SJSA1 (cell line): ENCODE measurements around the gene TMEM132D. TPM values are rescaled to one million over a fixed set of nuclear protein-coding genes. Genes with fewer than 3 reads are reported as not detected.

ENCODE experiments used
- DNase-seq, 2 experiments: peaks; one replicate each; pipeline ENCODE4 v3.0.0-alpha.2; 2015 to 2020; ENCODE audit warnings: low spot score in 2 of 2, low read depth in 1 of 2
- H3K27ac ChIP-seq: fragments of 250-450 bp; sonication (Bioruptor Pico); 2 replicates; pipeline ENCODE4 v1.5.1; 2020; ENCODE audit warnings: mild to moderate bottlenecking, moderate library complexity
- H3K27me3 ChIP-seq: fragments of 250-450 bp; sonication (Bioruptor Pico); replicated peaks from 2 replicates; pipeline ENCODE4 v1.5.1; 2020; ENCODE audit warnings: mild to moderate bottlenecking, moderate library complexity
- H3K36me3 ChIP-seq: fragments of 250-450 bp; sonication (Bioruptor Pico); 2 replicates; pipeline ENCODE4 v1.5.1; 2020; ENCODE audit warnings: mild to moderate bottlenecking
- H3K4me1 ChIP-seq: fragments of 250-450 bp; sonication (Bioruptor Pico); replicated peaks from 2 replicates; pipeline ENCODE4 v1.6.1; 2021; ENCODE audit warnings: mild to moderate bottlenecking
- H3K4me3 ChIP-seq: fragments of 250-450 bp; sonication (Bioruptor Pico); 2 replicates; pipeline ENCODE4 v1.5.1; 2020; ENCODE audit warnings: mild to moderate bottlenecking
- H3K9me3 ChIP-seq: fragments of 250-450 bp; sonication (Bioruptor Pico); replicated peaks from 2 replicates; pipeline ENCODE4 v1.5.1; 2020; ENCODE audit warnings: mild to moderate bottlenecking
- total RNA-seq: library from RNA; depleted of rRNA; stranded (reverse); fragments of >200 nt; shearing (Covaris generic); gene quantifications from 2 replicates; pipeline ENCODE4 v1.2.3, GENCODE V29; 2014

Gene TMEM132D
- total RNA-seq, 1 experiment from 2014 or later: not detected

DNA sequence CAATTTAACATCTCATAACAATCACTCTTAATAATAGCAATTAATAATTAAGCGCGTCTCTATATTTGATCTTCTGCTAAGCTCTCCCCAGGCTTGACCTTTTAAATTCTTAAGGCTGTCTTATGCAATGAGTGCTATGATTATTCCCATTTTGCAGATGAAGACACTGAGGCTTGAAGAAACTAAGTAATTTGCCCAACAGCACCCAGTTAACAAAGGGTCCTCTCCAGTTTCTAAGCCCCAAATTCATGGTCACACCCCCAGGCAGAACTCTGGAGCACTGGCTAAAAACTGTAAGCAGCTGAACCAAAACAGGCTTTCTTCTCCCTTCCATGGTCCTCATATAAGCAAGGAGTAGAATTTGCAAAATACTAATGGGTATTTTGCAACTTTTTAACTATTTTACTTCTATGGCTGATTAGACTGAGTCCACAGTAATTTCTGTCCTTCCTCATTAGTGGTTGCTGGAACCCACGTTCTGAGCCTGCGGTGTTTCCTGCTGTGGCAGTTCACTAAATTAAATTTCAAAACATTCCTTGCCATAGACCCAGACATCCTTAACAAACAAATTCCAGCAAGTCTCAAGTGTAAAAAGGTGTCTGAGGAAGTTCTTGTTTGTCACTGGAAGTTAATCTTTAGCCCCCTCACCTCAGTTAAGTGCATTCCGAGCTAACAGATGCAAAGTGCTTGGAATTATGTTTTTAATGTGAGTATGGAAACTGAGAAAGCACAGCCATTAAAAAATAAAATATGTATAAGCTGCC is 76.5 kb downstream of the TMEM132D start:
- DNase-seq: no peak
- Histone ChIP-seq H3K9me3 (0 out of 2 replicates have a peak, but pooled peaks cover 2% of the 10 kb centered on the region), H3K27me3 (no peaks in the 10 kb centered on the region), H3K27ac (no peak overlapping the region), H3K4me3 (no peak overlapping the region), H3K36me3 (no peaks in the 10 kb centered on the region), H3K4me1 (no peaks in the 10 kb centered on the region)

- Histone ChIP-seq H3K36me3 (no peaks in the 10 kb centered on the region), H3K4me3 (no peak overlapping the region), H3K9me3 (0 out of 2 replicates have a peak, but pooled peaks cover 2% of the 10 kb centered on the region), H3K4me1 (no peaks in the 10 kb centered on the region), H3K27ac (no peak overlapping the region), H3K27me3 (no peaks in the 10 kb centered on the region)
- DNase-seq: no peak
Observed at GRCh38 chr12:129826273-129826672, 77.6 kb downstream of the TMEM132D start.

- Histone ChIP-seq H3K36me3 (no peaks in the 10 kb centered on the region), H3K4me1 (no peaks in the 10 kb centered on the region), H3K9me3 (0 out of 2 replicates have a peak, but pooled peaks cover 2% of the 10 kb centered on the region), H3K4me3 (no peak overlapping the region), H3K27me3 (no peaks in the 10 kb centered on the region), H3K27ac (no peak overlapping the region)
- no peak for DNase-seq
Observed at GRCh38 chr12:129825316-129825715, 78.5 kb downstream of the TMEM132D start.

DNA sequence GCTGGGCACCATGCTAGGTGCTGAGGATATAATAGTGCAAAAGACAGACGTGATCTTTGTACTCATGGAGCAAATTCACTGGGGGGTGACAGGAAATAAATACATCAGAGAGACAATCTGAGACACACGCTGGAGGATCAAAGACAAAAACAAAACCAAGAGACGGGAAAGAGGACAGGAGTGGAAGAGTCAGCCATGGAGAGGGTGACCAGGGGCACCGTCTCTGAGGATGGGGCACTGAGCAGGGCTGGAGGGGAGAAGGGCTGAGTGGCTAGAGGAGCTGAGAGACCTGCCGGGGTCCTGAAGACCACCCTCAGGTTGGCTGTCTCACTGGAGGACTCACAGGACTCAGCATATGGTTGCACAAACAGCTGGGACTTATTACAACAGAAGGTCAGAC is 81.9 kb downstream of the TMEM132D start:
- Histone ChIP-seq H3K36me3 (no peaks in the 10 kb centered on the region), H3K4me1 (no peaks in the 10 kb centered on the region), H3K9me3 (peaks cover 2% of the 10 kb centered on the region; the same call in 1 of the 2 replicates), H3K27me3 (no peaks in the 10 kb centered on the region), H3K27ac (no peak overlapping the region), H3K4me3 (no peak overlapping the region)
- DNase-seq: no peak

- DNase-seq: no peak
- Histone ChIP-seq H3K9me3 (no peaks in the 10 kb centered on the region; the same call in 1 of the 2 replicates), H3K27ac (no peak overlapping the region), H3K4me3 (no peak overlapping the region), H3K36me3 (no peaks in the 10 kb centered on the region), H3K4me1 (no peaks in the 10 kb centered on the region), H3K27me3 (no peaks in the 10 kb centered on the region)
Observed at GRCh38 chr12:129819391-129819790, 84.4 kb downstream of the TMEM132D start.

DNA sequence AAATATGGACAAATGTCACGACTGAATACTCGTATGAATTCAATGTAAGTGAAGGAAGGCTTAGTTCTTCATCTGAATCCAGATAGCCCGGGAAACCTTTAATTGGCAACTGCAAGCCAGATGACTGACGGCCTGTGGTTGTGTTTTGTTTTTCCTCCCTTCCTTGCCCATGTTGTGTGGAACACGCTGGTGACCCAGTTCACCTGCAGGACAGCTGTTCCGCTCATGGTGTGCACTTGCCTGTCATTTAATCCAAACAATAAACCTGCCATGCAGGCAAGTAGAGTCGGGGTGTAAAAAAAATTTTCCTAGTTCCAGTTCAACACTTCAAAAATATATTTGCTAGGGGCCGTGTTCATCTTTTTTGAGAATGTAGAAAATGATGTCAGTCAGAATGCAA is 88.0 kb downstream of the TMEM132D start:
- H3K4me1 ChIP-seq: no peaks in the 10 kb centered on the region
- no peak overlapping the region for H3K27ac ChIP-seq
- H3K27me3 ChIP-seq: no peaks in the 10 kb centered on the region
- H3K9me3 ChIP-seq: peaks cover 2% of the 10 kb centered on the region; the same call in 1 of the 2 replicates
- no peaks in the 10 kb centered on the region for H3K36me3 ChIP-seq
- H3K4me3 ChIP-seq: no peak overlapping the region
- DNase-seq: no peak

DNA sequence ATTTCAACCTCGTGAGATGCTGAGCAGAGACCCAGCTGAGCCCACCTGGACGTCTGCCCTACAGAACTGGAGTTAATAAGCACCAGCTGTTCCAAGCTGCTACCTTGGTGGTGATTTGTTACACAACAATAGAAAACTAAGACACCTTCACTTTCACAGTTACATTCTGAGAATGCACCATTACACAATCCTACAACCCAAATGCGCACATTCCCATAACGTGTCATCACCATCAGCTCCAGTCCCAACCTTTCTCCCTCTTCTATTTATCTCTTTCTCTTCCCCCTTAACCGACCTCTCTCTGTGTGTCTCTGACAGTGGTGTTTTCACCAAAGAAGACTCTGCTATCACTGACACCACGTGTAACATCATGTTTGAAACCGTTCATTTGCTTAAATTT is 91.9 kb downstream of the TMEM132D start:
- H3K27ac ChIP-seq: no peak overlapping the region
- H3K27me3 ChIP-seq: no peaks in the 10 kb centered on the region
- no peak for DNase-seq

GRCh38 chr12:129807136-129807535 is 96.7 kb downstream of the TMEM132D start:
- DNase-seq: no peak
- no peaks in the 10 kb centered on the region for H3K27me3 ChIP-seq
- no peaks in the 10 kb centered on the region for H3K36me3 ChIP-seq
- H3K4me3 ChIP-seq: no peak overlapping the region
- no peaks in the 10 kb centered on the region for H3K9me3 ChIP-seq
- H3K27ac ChIP-seq: no peak overlapping the region
- no peaks in the 10 kb centered on the region for H3K4me1 ChIP-seq

More for the DNA sequence above, 91.9 kb downstream of the TMEM132D start:
- Histone ChIP-seq H3K36me3 (no peaks in the 10 kb centered on the region), H3K4me3 (no peak overlapping the region), H3K9me3 (0 out of 2 replicates have a peak, but pooled peaks cover 2% of the 10 kb centered on the region), H3K4me1 (no peaks in the 10 kb centered on the region)

GRCh38 chr12:129791396-129791795 is 112.4 kb downstream of the TMEM132D start:
- Histone ChIP-seq H3K9me3 (0 out of 2 replicates have a peak, but pooled peaks cover 6% of the 10 kb centered on the region), H3K4me1 (no peaks in the 10 kb centered on the region), H3K4me3 (no peak overlapping the region), H3K27ac (no peak overlapping the region), H3K36me3 (no peaks in the 10 kb centered on the region), H3K27me3 (no peaks in the 10 kb centered on the region)
- no peak for DNase-seq

GRCh38 chr12:129790930-129791329 is 112.9 kb downstream of the TMEM132D start:
- Histone ChIP-seq H3K9me3 (peaks cover 6% of the 10 kb centered on the region; the same call in 1 of the 2 replicates), H3K4me3 (no peak overlapping the region), H3K36me3 (no peaks in the 10 kb centered on the region), H3K4me1 (no peaks in the 10 kb centered on the region), H3K27me3 (no peaks in the 10 kb centered on the region), H3K27ac (no peak overlapping the region)
- DNase-seq: no peak

DNA sequence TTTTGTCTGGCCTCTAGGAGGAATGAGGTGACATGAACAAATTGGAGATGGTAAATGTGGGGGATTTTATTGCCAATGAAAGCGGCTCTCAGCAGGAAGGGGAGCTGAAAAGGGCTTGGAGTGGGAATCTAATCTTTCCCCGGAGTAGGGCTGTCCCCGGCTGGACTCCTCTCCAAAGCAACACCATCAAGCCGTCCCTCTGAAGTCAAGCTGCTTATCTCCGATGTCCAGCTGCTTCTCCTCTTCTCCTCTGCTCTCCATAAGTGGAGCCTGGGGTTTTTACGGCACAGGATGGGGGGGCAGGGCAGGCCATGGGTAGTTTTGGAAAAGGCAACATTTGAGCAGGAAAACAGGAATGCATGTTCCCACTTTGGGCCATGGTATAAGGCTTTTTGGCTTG is 113.5 kb downstream of the TMEM132D start:
- DNase-seq: no peak
- no peak overlapping the region for H3K27ac ChIP-seq
- H3K36me3 ChIP-seq: no peaks in the 10 kb centered on the region
- no peaks in the 10 kb centered on the region for H3K27me3 ChIP-seq
- no peak overlapping the region for H3K4me3 ChIP-seq
- no peaks in the 10 kb centered on the region for H3K4me1 ChIP-seq
- H3K9me3 ChIP-seq: peaks cover 6% of the 10 kb centered on the region; the same call in 1 of the 2 replicates

DNA sequence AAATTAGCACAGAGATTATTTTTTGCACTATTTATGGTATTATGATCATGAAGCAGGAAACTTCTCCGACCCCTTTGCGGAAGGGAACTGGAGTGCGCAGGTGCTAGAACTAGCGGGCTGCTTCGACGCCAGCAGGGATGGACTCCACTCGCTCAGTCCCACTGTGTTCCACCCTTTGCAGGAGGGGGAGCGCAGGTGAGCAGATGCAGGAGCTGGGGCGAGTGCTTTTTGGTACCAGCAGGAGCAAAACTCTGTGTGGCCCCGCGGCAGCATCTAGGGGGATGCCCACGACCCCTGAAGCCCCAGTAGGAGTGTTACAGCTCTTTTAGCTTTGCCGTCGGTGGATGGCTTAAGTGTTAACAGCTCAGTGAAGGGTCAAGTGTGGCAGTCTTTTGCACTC is 113.9 kb downstream of the TMEM132D start:
- no peak overlapping the region for H3K4me3 ChIP-seq
- DNase-seq: no peak
- H3K27me3 ChIP-seq: no peaks in the 10 kb centered on the region
- H3K4me1 ChIP-seq: no peaks in the 10 kb centered on the region
- H3K36me3 ChIP-seq: no peaks in the 10 kb centered on the region
- no peak overlapping the region for H3K27ac ChIP-seq
- peaks cover 6% of the 10 kb centered on the region; the same call in 1 of the 2 replicates for H3K9me3 ChIP-seq

DNA sequence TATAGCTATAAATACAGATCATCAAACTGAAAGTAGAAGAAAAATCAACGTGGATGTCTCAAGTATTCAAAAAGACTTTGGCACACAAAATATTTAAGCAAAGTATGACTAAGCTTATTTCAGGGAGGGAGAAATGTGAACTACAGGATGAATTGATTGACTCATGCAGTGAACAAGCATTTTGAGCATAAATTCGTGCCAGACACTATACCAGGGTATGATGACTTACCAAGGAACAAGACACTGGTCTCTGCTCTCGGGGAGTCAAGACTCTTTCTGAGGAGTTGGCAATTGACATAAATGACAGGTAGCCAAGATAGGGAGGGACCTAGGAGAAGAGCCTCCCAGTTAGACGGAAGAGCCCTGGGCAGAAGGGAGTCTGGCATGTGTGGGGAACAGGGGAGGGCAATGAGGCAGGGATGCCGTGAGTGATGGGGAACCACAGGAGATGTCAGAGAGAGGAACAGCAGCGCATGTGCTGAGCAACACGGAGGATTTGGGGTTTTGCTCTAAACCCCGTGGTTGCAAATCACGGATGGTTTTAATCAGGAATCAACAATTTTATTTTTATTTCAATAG is 115.2 kb downstream of the TMEM132D start:
- Histone ChIP-seq H3K36me3 (no peaks in the 10 kb centered on the region), H3K9me3 (peaks cover 6% of the 10 kb centered on the region; the same call in 1 of the 2 replicates), H3K27me3 (no peaks in the 10 kb centered on the region), H3K4me1 (no peaks in the 10 kb centered on the region), H3K4me3 (no peak overlapping the region), H3K27ac (no peak overlapping the region)
- no peak for DNase-seq

DNA sequence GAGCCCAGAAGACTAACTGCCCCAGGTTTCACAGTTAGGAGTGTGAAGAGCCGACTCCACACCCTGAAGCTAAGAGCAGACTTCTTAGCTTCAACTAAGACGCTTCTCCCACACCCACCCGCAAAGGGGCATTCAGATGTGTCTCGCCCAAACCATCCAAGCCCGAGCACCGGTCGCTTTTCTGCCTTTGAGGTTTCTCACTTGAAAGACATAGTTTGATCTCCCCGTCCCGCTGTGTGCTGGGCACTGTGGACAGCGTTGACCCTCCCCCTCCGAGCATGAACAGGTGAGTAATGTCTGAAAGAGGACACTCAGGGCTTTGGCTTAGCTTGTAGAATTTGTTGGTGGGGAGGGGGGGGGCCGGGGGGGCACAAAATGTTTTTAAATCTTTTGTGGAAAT is 123.8 kb downstream of the TMEM132D start:
- DNase-seq: no peak
- Histone ChIP-seq H3K27me3 (no peaks in the 10 kb centered on the region), H3K9me3 (no peaks in the 10 kb centered on the region; the same call in 1 of the 2 replicates), H3K4me3 (no peak overlapping the region), H3K27ac (no peak overlapping the region), H3K4me1 (no peaks in the 10 kb centered on the region), H3K36me3 (no peaks in the 10 kb centered on the region)
